K562 (cell line): ENCODE results near the gene IRF8. TPM values are rescaled to one million over a fixed set of nuclear protein-coding genes. Genes with fewer than 3 reads are reported as not detected.

Source experiments
- ATAC-seq: fragments of 200-7000 bp; cut with Tn5 transposase; 3 replicates; pipeline ENCODE4 v1.9.1; 2020; ENCODE audit warnings: moderate library complexity
- BruUV-seq: library from RNA; stranded (reverse); fragments of 400-500 nt; replicated peaks from 2 replicates; lab custom pipeline; 2021; lab: Mats Ljungman, UMichigan
- CTCF ChIA-PET: fragments of 300-600 bp; formaldehyde crosslinking; extraction: SDS; loops from one replicate; lab custom pipeline; 2021; ENCODE audit warnings: low intra/inter-chr PET ratio; lab: Yijun Ruan, JAX
- POLR2A ChIA-PET: fragments of 300-600, 350-650 bp; sonication (Branson Sonifier 250); formaldehyde crosslinking; extraction: SDS; loops from one replicate; lab custom pipeline; 2021; ENCODE audit warnings: antibody characterized with exemption, inconsistent platforms; lab: Yijun Ruan, JAX
- DNase-seq, 4 experiments: peaks; one replicate each; pipeline versions ENCODE4 v3.0.0 to v3.0.0-alpha.2; 2011 to 2018; ENCODE audit warnings: low spot score in 3 of 4, mixed read lengths in 3 of 4; ENCODE audit errors: extremely low read depth in 1 of 4
- FAIRE-seq: peaks from 2 replicates; lab custom pipeline; 2011; peaks lifted over from hg19 to GRCh38; lab: Jason Lieb, UNC
- H2AFZ ChIP-seq: 2 replicates; pipeline ENCODE4 v1.6.0; 2011; ENCODE audit warnings: low read depth, low read length, control low read depth, inconsistent platforms
- H3K27ac ChIP-seq: fragments of 200-600 bp; 3 replicates; pipeline ENCODE4 v1.8.0; 2011; ENCODE audit warnings: low read depth, mild to moderate bottlenecking, control low read depth, inconsistent platforms, low read length, moderate library complexity, mixed read lengths; ENCODE audit errors: extremely low read depth
- H3K27me3 ChIP-seq, 2 experiments: fragments of 300-600 bp in 1 of 2; 2 replicates in 1 of 2; 3 replicates in 1 of 2; pipeline versions ENCODE4 v1.6.0 to v1.8.0; 2011; ENCODE audit warnings: inconsistent platforms in 2 of 2, low read length in 2 of 2, mild to moderate bottlenecking in 1 of 2, mixed read lengths in 1 of 2, moderate library complexity in 1 of 2; ENCODE audit not compliant: control insufficient read depth in 2 of 2, insufficient read depth in 2 of 2
- H3K36me3 ChIP-seq: fragments of 300-600 bp; 3 replicates; pipeline ENCODE4 v1.8.0; 2011; ENCODE audit warnings: mild to moderate bottlenecking, low read length, inconsistent platforms; ENCODE audit not compliant: control insufficient read depth, insufficient read depth
- H3K4me1 ChIP-seq, 2 experiments: fragments of 200-600 bp in 1 of 2; replicated peaks in 1 of 2; 2 replicates in 1 of 2; 3 replicates in 1 of 2; pipeline versions ENCODE4 v1.5.1 to v1.8.0; 2011; ENCODE audit warnings: inconsistent platforms in 2 of 2, low read length in 2 of 2, mild to moderate bottlenecking in 1 of 2, mixed read lengths in 1 of 2, moderate library complexity in 1 of 2; ENCODE audit not compliant: control insufficient read depth in 2 of 2, insufficient read depth in 2 of 2
- H3K4me2 ChIP-seq: 2 replicates; pipeline ENCODE4 v1.6.1; 2011; ENCODE audit warnings: low read length, control low read depth, inconsistent platforms, mixed read lengths; ENCODE audit not compliant: insufficient read depth
- H3K4me3 ChIP-seq: fragments of 200-600 bp; sonication (generic), shearing (Covaris generic); 2 replicates; pipeline ENCODE4 v1.5.1; 2016; ENCODE audit warnings: control low read depth, inconsistent platforms
- H3K79me2 ChIP-seq: fragments of 200-600 bp; 3 replicates; pipeline ENCODE4 v1.8.0; 2011; ENCODE audit warnings: low read length, inconsistent platforms; ENCODE audit not compliant: control insufficient read depth, insufficient read depth
- H3K9ac ChIP-seq, 2 experiments: 2 replicates each; pipeline versions ENCODE4 v1.6.0 to v1.6.1; 2011; ENCODE audit warnings: low read depth in 2 of 2, low read length in 2 of 2, control low read depth in 1 of 2, inconsistent platforms in 1 of 2, mild to moderate bottlenecking in 1 of 2, mixed read lengths in 1 of 2; ENCODE audit not compliant: insufficient read depth in 1 of 2
- H3K9me1 ChIP-seq: one replicate; pipeline ENCODE4 v1.6.0; 2011; ENCODE audit warnings: inconsistent platforms, mild to moderate bottlenecking, low read length, moderate library complexity; ENCODE audit not compliant: control insufficient read depth, insufficient read depth
- H3K9me3 ChIP-seq: replicated peaks from 2 replicates; pipeline ENCODE4 v1.5.1; 2011; ENCODE audit warnings: low read depth, low read length, inconsistent platforms; ENCODE audit not compliant: control insufficient read depth, insufficient read depth
- H4K20me1 ChIP-seq: replicated peaks from 2 replicates; pipeline ENCODE4 v1.6.1; 2011; ENCODE audit warnings: low read length, inconsistent platforms, mixed read lengths; ENCODE audit not compliant: control insufficient read depth, insufficient read depth
- BCL6 ChIP-seq: fragments of 250-450 bp; sonication (Bioruptor Pico); IDR thresholded peaks from 2 replicates; pipeline ENCODE4 v1.4.0; 2020
- BRF1 ChIP-seq: IDR thresholded peaks from 3 replicates; pipeline ENCODE4 v1.6.1; 2011; ENCODE audit warnings: borderline replicate concordance, mild to moderate bottlenecking; ENCODE audit not compliant: insufficient read length; ENCODE audit errors: extremely low read depth
- CC2D1A ChIP-seq: fragments of 450-650 bp; IDR thresholded peaks from 2 replicates; pipeline ENCODE4 v1.6.1; 2017; ENCODE audit warnings: mild to moderate bottlenecking
- CLOCK ChIP-seq: fragments of 250-450 bp; sonication (Bioruptor Pico); IDR thresholded peaks from 2 replicates; pipeline ENCODE4 v1.4.0; 2020; ENCODE audit warnings: mild to moderate bottlenecking, moderate library complexity, borderline replicate concordance
- CXXC5 ChIP-seq: fragments of 250-450 bp; sonication (Bioruptor Pico); IDR thresholded peaks from 2 replicates; pipeline ENCODE4 v1.8.0; 2022; ENCODE audit warnings: inconsistent platforms, mild to moderate bottlenecking, moderate library complexity
- FOS ChIP-seq: IDR thresholded peaks from 3 replicates; pipeline ENCODE4 v1.6.1; 2011; ENCODE audit not compliant: insufficient read length; ENCODE audit errors: extremely low read depth
- ILK ChIP-seq: fragments of 450-650 bp; IDR thresholded peaks from 2 replicates; pipeline ENCODE4 v1.6.1; 2016; ENCODE audit warnings: missing genetic modification characterization, low read depth, mild to moderate bottlenecking, missing compliant biosample characterization, moderate library complexity, borderline replicate concordance
- KHSRP ChIP-seq: fragments of 450-650 bp; IDR thresholded peaks from 2 replicates; pipeline ENCODE4 v1.6.1; 2017
- MAZ ChIP-seq, 2 experiments: fragments of 450-650 bp in 1 of 2; sonication (generic) in 1 of 2; formaldehyde crosslinking; IDR thresholded peaks in 1 of 2; conservative IDR thresholded peaks in 1 of 2; 2 replicates each; pipeline versions ENCODE4 v1.4.0 to v1.5.0; 2020; ENCODE audit warnings: mild to moderate bottlenecking in 1 of 2, missing genetic modification reagents in 1 of 2
- PTBP1 ChIP-seq: fragments of 200-400 bp; formaldehyde crosslinking; IDR thresholded peaks from 2 replicates; pipeline ENCODE4 v1.6.1; 2017; ENCODE audit warnings: low read depth, low read length
- RBM39 ChIP-seq: fragments of 200-400 bp; formaldehyde crosslinking; optimal IDR thresholded peaks from 2 replicates; pipeline ENCODE3; 2018; ENCODE audit warnings: low read depth, low read length
- RFX7 ChIP-seq: fragments of 250-450 bp; sonication (Bioruptor Pico); IDR thresholded peaks from 2 replicates; pipeline ENCODE4 v1.5.1; 2021; ENCODE audit warnings: mild to moderate bottlenecking
- TFE3 ChIP-seq: fragments of 450-650 bp; formaldehyde crosslinking; IDR thresholded peaks from 2 replicates; pipeline ENCODE4 v1.4.0; 2020; ENCODE audit warnings: mild to moderate bottlenecking, mixed read lengths
- USF1 ChIP-seq: sonication (generic); formaldehyde crosslinking; IDR thresholded peaks from 2 replicates; pipeline ENCODE4 v1.9.0; 2022; ENCODE audit warnings: mild to moderate bottlenecking, missing genetic modification reagents
- ZNF134 ChIP-seq: fragments of 250-450 bp; sonication (Bioruptor Pico); conservative IDR thresholded peaks from 2 replicates; pipeline ENCODE4 v1.4.0; 2020
- ZNF76 ChIP-seq: fragments of 250-450 bp; sonication (Bioruptor Pico); IDR thresholded peaks from 2 replicates; pipeline ENCODE4 v1.4.0; 2020; ENCODE audit warnings: mild to moderate bottlenecking, moderate library complexity, borderline replicate concordance
- WGBS: fragments of 100-300 bp; shearing (Covaris generic); methylation state at CpG from one replicate; pipeline ENCODE4 v1.1.6; 2016; ENCODE audit warnings: low coverage, mixed read lengths; ENCODE audit not compliant: insufficient coverage; ENCODE audit errors: missing lambda C conversion rate; 5-methylcytosine and 5-hydroxymethylcytosine counted together
- in situ Hi-C: fragments of 300-500 bp; cut with MboI; formaldehyde crosslinking; loops from 4 replicates; pipeline ENCODE4 v1.15.0; 2018; ENCODE audit warnings: inconsistent platforms, mixed read lengths
- intact Hi-C: fragments of 100-400 bp; cut with micrococcal nuclease; formaldehyde crosslinking; loops from 2 replicates; pipeline ENCODE4 v1.14.2; 2022
- polyA plus RNA-seq, 8 experiments: library from polyadenylated mRNA; depleted of rRNA in 4 of 8; stranded (reverse) in 5 of 8; unstranded in 3 of 8; fragments of >200 nt; fragmentation: Nextera tagmentation in 2 of 8; fragmentation: Illumina TruSeq in 1 of 8; extraction: Ambion mirVana in 2 of 8; extraction: Trizol in 1 of 8; gene quantifications; 2 replicates each; pipeline versions ENCODE4 v1.2.1 to v1.2.3, GENCODE V29; 2011 to 2014; ENCODE audit warnings: inconsistent platforms in 1 of 8, missing spikeins in 1 of 8
- total RNA-seq, 7 experiments: library from RNA; depleted of rRNA in 6 of 7; stranded (reverse); fragments of >200 nt in 6 of 7; fragmentation: Illumina TruSeq in 2 of 7; extraction: Trizol in 2 of 7; gene quantifications; 2 replicates each; pipeline versions ENCODE4 v1.2.1 to v1.2.3, GENCODE V29; 2011 to 2021; ENCODE audit warnings: low replicate concordance in 1 of 7
- TF ChIP-seq, protein P1 (sequence below), 2 experiments: fragments of 450-650 bp; IDR thresholded peaks; 2 replicates each; pipeline ENCODE4 v1.6.1; 2016

Gene IRF8
- total and polyA plus RNA-seq, 9 of the 15 experiments (the other 6 are each of a cell fraction or from before 2014, with no cell fraction given) = 0.01 to 0.98 TPM; not detected in 7

GRCh38 chr16:85879549-85879948, 19.4 kb upstream of the IRF8 start:
- DNase-seq (no peak), FAIRE-seq (no peak), ATAC-seq (no peak)
- TF ChIP-seq KHSRP (no peak), CXXC5 (no peak), RBM39 (no peak), PTBP1 (no peak), FOS (no peak), BRF1 (no peak), ZNF134 (CRISPR knock-in tag) (no peak), USF1 (CRISPR knock-in tag) (no peak), BCL6 (CRISPR knock-in tag) (no peak), TFE3 (CRISPR knock-in tag) (no peak), ILK (tag) (no peak), RFX7 (CRISPR knock-in tag) (no peak), MAZ (CRISPR knock-in tag; conservative IDR thresholded peaks at IDR 0.05 in 1 of 2, IDR thresholded peaks at IDR 0.05 in 1 of 2) (no peak), ZNF76 (CRISPR knock-in tag) (no peak), CLOCK (CRISPR knock-in tag) (no peak), CC2D1A (no peak)
- TF ChIP-seq, protein P1, sequence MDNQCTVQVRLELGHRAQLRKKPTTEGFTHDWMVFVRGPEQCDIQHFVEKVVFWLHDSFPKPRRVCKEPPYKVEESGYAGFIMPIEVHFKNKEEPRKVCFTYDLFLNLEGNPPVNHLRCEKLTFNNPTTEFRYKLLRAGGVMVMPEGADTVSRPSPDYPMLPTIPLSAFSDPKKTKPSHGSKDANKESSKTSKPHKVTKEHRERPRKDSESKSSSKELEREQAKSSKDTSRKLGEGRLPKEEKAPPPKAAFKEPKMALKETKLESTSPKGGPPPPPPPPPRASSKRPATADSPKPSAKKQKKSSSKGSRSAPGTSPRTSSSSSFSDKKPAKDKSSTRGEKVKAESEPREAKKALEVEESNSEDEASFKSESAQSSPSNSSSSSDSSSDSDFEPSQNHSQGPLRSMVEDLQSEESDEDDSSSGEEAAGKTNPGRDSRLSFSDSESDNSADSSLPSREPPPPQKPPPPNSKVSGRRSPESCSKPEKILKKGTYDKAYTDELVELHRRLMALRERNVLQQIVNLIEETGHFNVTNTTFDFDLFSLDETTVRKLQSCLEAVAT (IDR thresholded peaks at IDR 0.05) = no peak
- Histone ChIP-seq H3K79me2 (no peaks in the 10 kb centered on the region), H3K36me3 (no peaks in the 10 kb centered on the region), H3K9me1 (no peaks in the 10 kb centered on the region), H3K9me3 (no peaks in the 10 kb centered on the region), H3K27ac (no peak overlapping the region), H3K27me3 (peaks cover 18 to 21% of the 10 kb centered on the region in 2 experiments; a peak in 4 of 5 replicates), H3K4me3 (no peak overlapping the region), H4K20me1 (no peaks in the 10 kb centered on the region; the same call in 1 of the 2 replicates), H3K4me1 (no peaks in the 10 kb centered on the region), H2AFZ (no peak overlapping the region), H3K9ac (no peak overlapping the region), H3K4me2 (no peak overlapping the region)
- intact Hi-C loops = no loop called here
- POLR2A ChIA-PET = no interaction called here
- CTCF ChIA-PET = no interaction called here
- no TSS peak for BruUV-seq
- in situ Hi-C loops = no loop called here
- WGBS = 0% methylated on average over 6 of the region's 6 CpGs
